RWPE1 (cell line): Measurements from ENCODE around the gene CACFD1.
A peak's percentile ranks its signal among the peaks of the same experiment; 100 is the strongest.

Experiments
- CTCF ChIA-PET: fragments of 350-600 bp; sonication (Branson Sonifier 250); formaldehyde crosslinking; extraction: SDS; loops from one replicate; lab custom pipeline; 2021; lab: Yijun Ruan, JAX
- POLR2A ChIA-PET: fragments of 400-600 bp; formaldehyde crosslinking; extraction: SDS; loops from one replicate; lab custom pipeline; 2020; ENCODE audit warnings: antibody characterized with exemption; ENCODE audit not compliant: low non-redundant PET; lab: Yijun Ruan, JAX
- DNase-seq: peaks from one replicate; pipeline ENCODE4 v3.0.0; 2012; ENCODE audit warnings: low spot score
- H3K27ac ChIP-seq: fragments of 450-650 bp; 2 replicates; pipeline ENCODE4 v1.5.1; 2017
- TF ChIP-seq, protein P1 (sequence below): fragments of 450-650 bp; conservative IDR thresholded peaks from 2 replicates; pipeline ENCODE4 v1.5.1; 2017; ENCODE audit warnings: low read depth, mild to moderate bottlenecking

Gene CACFD1

DNA sequence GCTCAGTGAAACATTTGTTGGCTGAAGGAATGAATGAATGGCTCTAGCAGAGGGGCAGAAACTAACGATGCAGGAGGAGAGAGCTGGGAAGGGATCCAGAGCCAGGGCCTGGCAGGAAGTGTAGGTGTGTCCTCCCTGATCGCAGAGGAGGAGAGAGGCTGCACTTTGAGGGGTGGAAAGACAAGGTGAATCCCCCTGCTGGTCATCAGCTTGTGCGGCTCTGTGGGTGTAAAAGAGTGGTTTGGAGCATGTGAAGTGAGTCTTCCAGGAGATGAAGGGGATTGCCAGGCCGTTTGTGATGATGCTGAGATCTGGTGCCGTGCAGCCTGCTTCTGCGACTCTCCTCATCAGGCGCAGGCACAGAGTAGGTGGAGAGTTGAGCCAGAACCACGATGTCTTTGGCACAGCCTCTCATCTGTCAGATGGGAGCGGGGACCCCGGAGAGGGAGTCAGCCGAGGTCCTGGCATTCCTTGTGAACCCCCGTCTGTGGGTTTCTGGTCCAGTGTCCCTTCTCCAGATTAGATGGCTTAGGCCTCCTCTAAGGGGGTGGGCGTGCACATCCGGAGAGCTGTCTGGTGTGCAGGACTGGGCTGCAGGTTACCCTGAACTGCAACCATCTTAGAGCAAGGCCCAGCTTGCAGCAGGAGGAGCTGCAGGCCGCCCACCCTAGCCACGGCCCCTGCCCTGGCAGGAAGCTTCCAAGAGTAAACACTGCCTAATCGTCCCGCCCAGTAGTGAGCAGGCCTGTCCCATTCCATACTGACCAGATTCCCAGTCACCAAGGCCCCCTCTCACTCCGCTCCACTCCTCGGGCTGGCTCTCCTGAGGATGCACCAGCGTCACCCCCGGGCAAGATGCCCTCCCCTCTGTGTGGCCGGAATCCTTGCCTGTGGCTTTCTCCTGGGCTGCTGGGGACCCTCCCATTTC lies 37.9 kb upstream of the CACFD1 start, which contains the start of gene ADAMTS13:
Gene ADAMTS13, plus strand, starts transcription at position 753 of the 928 bp plus-strand sequence. Its CDS starts 77 bp downstream, at position 830.
- H3K27ac ChIP-seq, result peak within 1 kb of the TSS; percentile 46
- ChIA-PET POLR2A (no interaction called here), CTCF (interaction anchor here (0.7 kb wide), 1 partner anchor 486 kb away, joined by 6 read pairs; no protein-coding TSS in a partner anchor)
- no peak for DNase-seq
- TF ChIP-seq, protein P1, sequence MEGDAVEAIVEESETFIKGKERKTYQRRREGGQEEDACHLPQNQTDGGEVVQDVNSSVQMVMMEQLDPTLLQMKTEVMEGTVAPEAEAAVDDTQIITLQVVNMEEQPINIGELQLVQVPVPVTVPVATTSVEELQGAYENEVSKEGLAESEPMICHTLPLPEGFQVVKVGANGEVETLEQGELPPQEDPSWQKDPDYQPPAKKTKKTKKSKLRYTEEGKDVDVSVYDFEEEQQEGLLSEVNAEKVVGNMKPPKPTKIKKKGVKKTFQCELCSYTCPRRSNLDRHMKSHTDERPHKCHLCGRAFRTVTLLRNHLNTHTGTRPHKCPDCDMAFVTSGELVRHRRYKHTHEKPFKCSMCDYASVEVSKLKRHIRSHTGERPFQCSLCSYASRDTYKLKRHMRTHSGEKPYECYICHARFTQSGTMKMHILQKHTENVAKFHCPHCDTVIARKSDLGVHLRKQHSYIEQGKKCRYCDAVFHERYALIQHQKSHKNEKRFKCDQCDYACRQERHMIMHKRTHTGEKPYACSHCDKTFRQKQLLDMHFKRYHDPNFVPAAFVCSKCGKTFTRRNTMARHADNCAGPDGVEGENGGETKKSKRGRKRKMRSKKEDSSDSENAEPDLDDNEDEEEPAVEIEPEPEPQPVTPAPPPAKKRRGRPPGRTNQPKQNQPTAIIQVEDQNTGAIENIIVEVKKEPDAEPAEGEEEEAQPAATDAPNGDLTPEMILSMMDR, result no peak

DNA sequence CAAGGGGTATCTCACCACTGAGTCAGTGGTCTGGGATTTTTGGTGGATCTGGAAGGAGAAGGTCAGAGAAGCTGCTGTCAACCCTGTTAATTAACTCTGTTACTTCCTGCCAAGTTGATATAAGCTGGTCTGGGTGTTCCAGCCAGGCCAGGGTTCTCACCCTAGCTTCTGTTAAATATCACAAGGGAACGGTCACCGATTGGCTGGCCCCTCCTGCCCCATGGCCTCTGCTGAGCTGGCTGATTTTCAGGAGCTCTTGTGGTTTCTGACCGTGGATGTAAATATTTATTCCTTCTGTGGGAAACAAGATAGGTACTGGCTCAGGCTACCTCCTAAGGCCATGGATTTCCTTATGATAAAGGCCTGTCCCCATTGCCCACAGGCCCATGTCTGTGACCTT lies 36.6 kb upstream of the CACFD1 start:
- no peak overlapping the region for H3K27ac ChIP-seq
- TF ChIP-seq, protein P1, result no peak
- DNase-seq, result no peak
- ChIA-PET CTCF (interaction anchor here (0.7 kb wide), 1 partner anchor 39 kb away, joined by 5 read pairs; no protein-coding TSS in a partner anchor), POLR2A (no interaction called here)

DNA sequence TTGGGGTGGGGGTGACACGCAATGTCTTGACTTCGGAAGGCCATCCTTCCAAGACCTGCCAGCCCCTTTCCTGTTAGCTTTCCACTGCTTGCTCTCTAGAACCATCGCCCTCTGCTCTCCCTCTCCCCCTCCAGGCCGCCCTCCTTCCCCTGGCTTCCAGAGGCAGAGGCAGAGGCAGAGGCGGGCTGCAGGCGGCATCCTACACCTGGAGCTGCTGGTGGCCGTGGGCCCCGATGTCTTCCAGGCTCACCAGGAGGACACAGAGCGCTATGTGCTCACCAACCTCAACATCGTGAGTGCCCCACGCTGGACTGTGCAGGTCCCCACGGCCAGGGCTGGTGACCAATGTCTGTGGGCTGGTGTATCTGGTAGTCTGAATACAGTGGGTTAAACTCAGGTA lies 35.6 kb upstream of the CACFD1 start:
- no peak for DNase-seq
- ChIA-PET CTCF (no interaction called here), POLR2A (no interaction called here)
- no peak overlapping the region for H3K27ac ChIP-seq
- TF ChIP-seq, protein P1, result no peak

DNA sequence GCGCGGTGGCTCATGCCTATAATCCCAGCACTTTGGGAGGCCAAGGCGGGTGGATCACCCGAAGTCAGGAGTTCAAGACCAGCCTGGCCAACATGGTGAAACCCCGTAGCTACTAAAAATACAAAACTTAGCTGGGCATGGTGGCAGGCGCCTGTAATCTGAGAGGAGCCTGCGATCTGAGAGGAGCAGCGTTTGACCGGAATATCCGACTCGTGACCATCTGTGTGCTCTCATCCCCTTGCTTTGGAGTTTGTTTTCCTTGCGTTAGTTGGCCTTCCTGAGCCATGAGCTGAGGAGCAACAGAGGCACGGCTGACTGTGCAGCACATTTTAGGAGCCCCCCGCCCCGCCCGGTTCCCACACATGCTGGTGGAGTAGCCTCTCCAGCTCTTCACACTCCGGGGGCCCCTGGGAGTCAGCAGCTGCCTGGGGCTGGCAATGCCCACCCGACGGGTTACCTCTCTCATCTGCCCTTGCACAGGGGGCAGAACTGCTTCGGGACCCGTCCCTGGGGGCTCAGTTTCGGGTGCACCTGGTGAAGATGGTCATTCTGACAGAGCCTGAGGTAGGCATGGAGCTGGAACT lies 34.6 kb upstream of the CACFD1 start:
- TF ChIP-seq, protein P1, result no peak
- ChIA-PET POLR2A (no interaction called here), CTCF (interaction anchor here (0.7 kb wide), 1 partner anchor 16 kb away, joined by 3 read pairs; no protein-coding TSS in a partner anchor)
- no peak overlapping the region for H3K27ac ChIP-seq
- no peak for DNase-seq

DNA sequence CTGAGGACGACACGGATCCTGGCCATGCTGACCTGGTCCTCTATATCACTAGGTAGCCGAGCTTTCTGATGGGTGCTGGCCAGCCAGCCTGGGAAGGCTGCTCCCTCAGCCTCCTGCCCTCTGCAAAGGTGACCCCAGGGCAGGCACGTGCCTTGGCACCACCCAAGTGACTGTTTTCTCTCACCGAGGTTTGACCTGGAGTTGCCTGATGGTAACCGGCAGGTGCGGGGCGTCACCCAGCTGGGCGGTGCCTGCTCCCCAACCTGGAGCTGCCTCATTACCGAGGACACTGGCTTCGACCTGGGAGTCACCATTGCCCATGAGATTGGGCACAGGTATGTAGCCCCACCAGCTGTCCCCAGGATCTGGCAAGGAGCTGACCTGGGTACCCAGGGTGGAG lies 33.8 kb upstream of the CACFD1 start:
- no peak for DNase-seq
- TF ChIP-seq, protein P1, result no peak
- ChIA-PET CTCF (interaction anchor here (0.7 kb wide), 1 partner anchor 15 kb away, joined by 3 read pairs; no protein-coding TSS in a partner anchor), POLR2A (no interaction called here)
- no peak overlapping the region for H3K27ac ChIP-seq

DNA sequence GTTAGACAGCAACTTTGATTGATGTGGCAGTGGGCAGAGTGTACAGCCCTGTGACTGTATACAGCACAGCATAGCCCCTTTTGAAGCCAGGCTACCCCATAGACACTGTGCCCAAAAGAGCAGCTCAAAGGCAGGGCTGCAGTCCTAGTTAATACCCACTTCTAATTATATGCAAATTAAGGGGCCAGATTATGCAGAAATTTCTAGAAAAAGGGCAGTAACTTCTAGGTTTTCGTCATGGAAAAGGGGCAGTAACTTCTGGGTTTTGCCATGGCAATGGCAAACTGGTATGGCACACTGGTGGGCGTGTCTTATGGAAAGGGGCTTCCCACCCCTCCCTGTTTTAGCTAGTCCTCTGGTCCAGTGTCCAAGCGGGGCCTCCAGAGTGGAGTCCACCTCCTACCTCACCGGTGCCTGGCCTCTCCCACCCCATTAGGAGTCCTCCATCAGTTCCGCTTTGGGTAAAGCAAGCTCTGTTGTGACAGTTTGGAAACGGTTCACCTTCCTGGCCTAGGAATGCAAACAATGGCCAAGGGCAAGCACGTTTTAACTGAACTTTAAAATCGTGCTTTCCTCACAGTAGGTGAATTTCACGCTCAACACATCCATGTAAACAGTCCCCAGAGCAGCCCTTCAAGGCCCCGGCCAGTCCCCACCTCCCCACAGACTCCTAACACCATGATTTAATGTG lies 32.0 kb upstream of the CACFD1 start:
- POLR2A ChIA-PET, result no interaction called here

More for the DNA sequence above, 32.0 kb upstream of the CACFD1 start:
- no peak for DNase-seq
- CTCF ChIA-PET, result interaction anchor here (1.0 kb wide), 1 partner anchor 59 kb away, joined by 4 read pairs; no protein-coding TSS in a partner anchor
- H3K27ac ChIP-seq, result no peak overlapping the region
- TF ChIP-seq, protein P1, result no peak
